ENCODE data around the gene C1orf198. TPM values are rescaled to one million over a fixed set of nuclear protein-coding genes. Genes with fewer than 3 reads are reported as not detected.
A peak's percentile ranks its signal among the peaks of the same experiment; 100 is the strongest.

C1orf198 gene
- polyA plus RNA-seq, 3 donors: 1.3 to 2.7 (median 1.6) TPM

- no peaks in the 10 kb centered on the region for H3K79me2 ChIP-seq (ENCODE audit: insufficient read depth, low read length)
- peaks cover 11 to 15% of the 10 kb centered on the region in 2 donors for H3K4me1 ChIP-seq (ENCODE audit: control insufficient read depth in 1 of 2, insufficient read depth in 2 of 2, low read length in 2 of 2)
- no peak overlapping the region for H3K4me2 ChIP-seq (replicated peaks; ENCODE audit: extremely low read depth, low read length, poor library complexity, severe bottlenecking)
- Mint-ChIP-seq H3K9me3 (peaks cover 0 to 7% (median 4%) of the 10 kb centered on the region in 7 donors), H3K36me3 (peaks cover 4 to 6% of the 10 kb centered on the region in 2 donors), H3K27ac (peak overlapping the region in 1 of 7 donors; percentile 3), H3K4me1 (peaks cover 20% of the 10 kb centered on the region), H3K27me3 (ENCODE audit: low read depth in 3 of 3) (peaks cover 32 to 36% (median 34%) of the 10 kb centered on the region in 3 donors), H3K4me3 (no peak overlapping the region)
- H3K27ac ChIP-seq (ENCODE audit: low read depth in 1 of 2, low read length in 2 of 2): no peak overlapping the region
- DNase-seq: no peak
- no peak overlapping the region for H3K4me3 ChIP-seq (replicated peaks in 1 of 3; ENCODE audit: low read depth in 2 of 3, low read length in 3 of 3)
- H4K20me1 ChIP-seq (ENCODE audit: insufficient read depth, low read length): no peaks in the 10 kb centered on the region
- no peaks in the 10 kb centered on the region for H3K9me3 ChIP-seq (replicated peaks in 1 of 2; ENCODE audit: control insufficient read depth in 1 of 2, insufficient read depth in 1 of 2, low read length in 2 of 2)
- TF ChIP-seq CTCF (IDR thresholded peaks at IDR 0.05): no peak
- intact Hi-C loops (cut with micrococcal nuclease): loop anchor here in 1 of 2 donors (5.0 kb wide), 1 partner anchor 112 kb away; the partner anchor contains the start of genes ARV1 and TTC13
- no peak overlapping the region for H3K9ac ChIP-seq (ENCODE audit: insufficient read depth, low read length, poor library complexity, severe bottlenecking)
- no peak overlapping the region for H2AFZ ChIP-seq (ENCODE audit: insufficient read depth, low read depth, low read length, poor library complexity, severe bottlenecking)
- no peaks in the 10 kb centered on the region for H3K36me3 ChIP-seq (replicated peaks in 1 of 2; ENCODE audit: control insufficient read depth in 1 of 2, insufficient read depth in 2 of 2, low read length in 2 of 2)
- peaks cover 22 to 31% of the 10 kb centered on the region in 2 donors for H3K27me3 ChIP-seq (ENCODE audit: control insufficient read depth in 2 of 2, insufficient read depth in 2 of 2, low read length in 2 of 2)
- 100% methylated on average over 3 of the region's 8 CpGs for WGBS (ENCODE audit: insufficient coverage)
These were observed 3.1 kb downstream of the C1orf198 start for GRCh38 chr1:230865062-230865817.

GRCh38 chr1:230864441-230864840, 3.9 kb downstream of the C1orf198 start:
- H3K36me3 Mint-ChIP-seq: peaks cover 4 to 6% of the 10 kb centered on the region in 2 donors
- intact Hi-C loops (cut with micrococcal nuclease): no loop called here
- Histone ChIP-seq H3K36me3 (replicated peaks in 1 of 2; ENCODE audit: control insufficient read depth in 1 of 2, insufficient read depth in 2 of 2, low read length in 2 of 2) (no peaks in the 10 kb centered on the region), H3K27ac (ENCODE audit: low read depth in 1 of 2, low read length in 2 of 2) (no peak overlapping the region), H3K4me3 (replicated peaks in 1 of 3; ENCODE audit: low read depth in 2 of 3, low read length in 3 of 3) (no peak overlapping the region), H3K79me2 (ENCODE audit: insufficient read depth, low read length) (no peaks in the 10 kb centered on the region), H3K9ac (ENCODE audit: insufficient read depth, low read length, poor library complexity, severe bottlenecking) (no peak overlapping the region), H3K4me1 (ENCODE audit: control insufficient read depth in 1 of 2, insufficient read depth in 2 of 2, low read length in 2 of 2) (peaks cover 11 to 15% of the 10 kb centered on the region in 2 donors), H3K9me3 (replicated peaks in 1 of 2; ENCODE audit: control insufficient read depth in 1 of 2, insufficient read depth in 1 of 2, low read length in 2 of 2) (no peaks in the 10 kb centered on the region), H4K20me1 (ENCODE audit: insufficient read depth, low read length) (no peaks in the 10 kb centered on the region), H3K4me2 (replicated peaks; ENCODE audit: extremely low read depth, low read length, poor library complexity, severe bottlenecking) (no peak overlapping the region), H3K27me3 (ENCODE audit: control insufficient read depth in 2 of 2, insufficient read depth in 2 of 2, low read length in 2 of 2) (peaks cover 18 to 24% of the 10 kb centered on the region in 2 donors), H2AFZ (ENCODE audit: insufficient read depth, low read depth, low read length, poor library complexity, severe bottlenecking) (no peak overlapping the region)
- DNase-seq: no peak
- peaks cover 0 to 7% (median 4%) of the 10 kb centered on the region in 7 donors for H3K9me3 Mint-ChIP-seq
- TF ChIP-seq CTCF (IDR thresholded peaks at IDR 0.05): no peak
- H3K4me3 Mint-ChIP-seq: no peak overlapping the region
- H3K4me1 Mint-ChIP-seq: peaks cover 20% of the 10 kb centered on the region
- peaks cover 25 to 28% (median 27%) of the 10 kb centered on the region in 3 donors for H3K27me3 Mint-ChIP-seq (ENCODE audit: low read depth in 3 of 3)
- H3K27ac Mint-ChIP-seq: no peak overlapping the region
- 92% methylated on average over 4 of the region's 9 CpGs for WGBS (ENCODE audit: insufficient coverage)

Measured in CD14-positive monocyte (primary cell).